ENCODE data around the gene C6orf15. TPM values are rescaled to one million over a fixed set of nuclear protein-coding genes. Genes with fewer than 3 reads are reported as not detected.
A peak's percentile ranks its signal among the peaks of the same experiment; 100 is the strongest.

The C6orf15 gene
- total RNA-seq, 2 donors from 2014 or later, result not detected

- no peak within 1 kb of the TSS for H3K27ac ChIP-seq
- TF ChIP-seq, protein P1, sequence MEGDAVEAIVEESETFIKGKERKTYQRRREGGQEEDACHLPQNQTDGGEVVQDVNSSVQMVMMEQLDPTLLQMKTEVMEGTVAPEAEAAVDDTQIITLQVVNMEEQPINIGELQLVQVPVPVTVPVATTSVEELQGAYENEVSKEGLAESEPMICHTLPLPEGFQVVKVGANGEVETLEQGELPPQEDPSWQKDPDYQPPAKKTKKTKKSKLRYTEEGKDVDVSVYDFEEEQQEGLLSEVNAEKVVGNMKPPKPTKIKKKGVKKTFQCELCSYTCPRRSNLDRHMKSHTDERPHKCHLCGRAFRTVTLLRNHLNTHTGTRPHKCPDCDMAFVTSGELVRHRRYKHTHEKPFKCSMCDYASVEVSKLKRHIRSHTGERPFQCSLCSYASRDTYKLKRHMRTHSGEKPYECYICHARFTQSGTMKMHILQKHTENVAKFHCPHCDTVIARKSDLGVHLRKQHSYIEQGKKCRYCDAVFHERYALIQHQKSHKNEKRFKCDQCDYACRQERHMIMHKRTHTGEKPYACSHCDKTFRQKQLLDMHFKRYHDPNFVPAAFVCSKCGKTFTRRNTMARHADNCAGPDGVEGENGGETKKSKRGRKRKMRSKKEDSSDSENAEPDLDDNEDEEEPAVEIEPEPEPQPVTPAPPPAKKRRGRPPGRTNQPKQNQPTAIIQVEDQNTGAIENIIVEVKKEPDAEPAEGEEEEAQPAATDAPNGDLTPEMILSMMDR (IDR thresholded peaks at IDR 0.05), result no peak
- no peaks in the 10 kb centered on the region for H3K36me3 ChIP-seq
- H3K27me3 ChIP-seq, result no peaks in the 10 kb centered on the region
- intact Hi-C loops (cut with DNase I), result no loop called here
- H3K9me3 ChIP-seq, result no peaks in the 10 kb centered on the region
- peak within 1 kb of the TSS; percentile 65 for H3K4me3 ChIP-seq
- peaks cover 5% of the 10 kb centered on the region for H3K4me1 ChIP-seq
- peak within 1 kb of the TSS; percentile 75 for H3K9ac ChIP-seq (ENCODE audit: low read depth in 2 of 2, low read length in 2 of 2)
- DNase-seq, result no peak
Observed at GRCh38 chr6:31157513-31158139, 45.3 kb upstream of the C6orf15 start, which contains the start of gene CCHCR1. Gene CCHCR1 (minus strand): TSS chr6:31157802. CDS start chr6:31157600, 202 bp downstream.

DNA sequence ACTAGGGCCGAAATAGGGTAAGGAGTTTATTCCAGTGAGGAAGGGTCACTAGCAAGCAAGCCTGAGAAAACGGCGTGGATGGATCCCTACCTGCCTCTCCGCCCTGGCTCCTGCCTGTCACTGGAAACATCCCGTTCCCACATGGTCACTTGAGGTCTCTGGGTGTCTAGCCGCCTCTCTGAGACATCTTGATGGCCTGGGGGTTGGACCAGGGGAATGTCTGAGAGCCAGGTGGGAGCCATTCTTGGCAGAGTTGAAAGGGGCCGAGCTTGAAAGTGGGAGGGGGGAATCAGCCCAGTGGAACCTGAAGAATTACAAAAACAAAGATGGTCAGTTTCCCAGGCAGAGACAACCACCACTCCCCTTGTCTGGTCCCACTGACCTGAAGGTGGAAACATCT, 44.3 kb upstream of the C6orf15 start:
- intact Hi-C loops (cut with DNase I), result no loop called here
- peak overlapping the region in 1 of 2 donors; percentile 70 for H3K9ac ChIP-seq (ENCODE audit: low read depth in 2 of 2, low read length in 2 of 2)
- H3K36me3 ChIP-seq, result no peaks in the 10 kb centered on the region
- no peak overlapping the region for H3K4me3 ChIP-seq
- H3K27ac ChIP-seq, result no peak overlapping the region
- peaks cover 5% of the 10 kb centered on the region for H3K4me1 ChIP-seq
- DNase-seq, result no peak
- H3K9me3 ChIP-seq, result no peaks in the 10 kb centered on the region
- TF ChIP-seq, protein P1 (IDR thresholded peaks at IDR 0.05), result no peak
- no peaks in the 10 kb centered on the region for H3K27me3 ChIP-seq

GRCh38 chr6:31154436-31154835, 42.1 kb upstream of the C6orf15 start:
- TF ChIP-seq, protein P1 (IDR thresholded peaks at IDR 0.05), result no peak
- H3K9me3 ChIP-seq, result no peaks in the 10 kb centered on the region
- H3K36me3 ChIP-seq, result no peaks in the 10 kb centered on the region
- no peak for DNase-seq
- H3K4me1 ChIP-seq, result peaks cover 2% of the 10 kb centered on the region
- intact Hi-C loops (cut with DNase I), result no loop called here
- no peaks in the 10 kb centered on the region for H3K27me3 ChIP-seq
- no peak overlapping the region for H3K4me3 ChIP-seq
- H3K9ac ChIP-seq (ENCODE audit: low read depth in 2 of 2, low read length in 2 of 2), result no peak overlapping the region
- H3K27ac ChIP-seq, result no peak overlapping the region

DNA sequence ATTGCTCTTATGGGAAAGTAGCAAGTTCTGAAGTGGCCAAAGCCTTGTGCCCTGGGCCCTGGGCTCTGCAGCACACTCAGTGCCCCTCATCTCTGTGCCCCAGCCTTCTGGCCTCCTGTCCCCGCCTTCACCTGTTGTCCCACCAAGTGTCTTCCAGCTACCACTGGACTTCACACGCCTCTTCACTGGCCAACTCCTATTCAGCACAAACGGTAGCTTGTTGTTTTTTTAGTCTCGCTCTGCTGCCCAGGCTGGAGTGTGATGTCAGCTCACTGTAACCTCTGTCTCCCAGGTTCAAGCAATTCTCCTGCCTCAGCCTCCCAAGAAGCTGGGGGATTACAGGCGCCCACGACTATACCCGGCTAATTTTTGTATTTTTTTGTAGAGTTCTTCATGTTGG, 40.4 kb upstream of the C6orf15 start:
- Histone ChIP-seq H3K27ac (no peak overlapping the region), H3K4me3 (no peak overlapping the region), H3K9me3 (no peaks in the 10 kb centered on the region), H3K9ac (ENCODE audit: low read depth in 2 of 2, low read length in 2 of 2) (no peak overlapping the region), H3K4me1 (no peaks in the 10 kb centered on the region), H3K27me3 (no peaks in the 10 kb centered on the region), H3K36me3 (no peaks in the 10 kb centered on the region)
- intact Hi-C loops (cut with DNase I), result no loop called here
- no peak for DNase-seq
- TF ChIP-seq, protein P1 (IDR thresholded peaks at IDR 0.05), result no peak

GRCh38 chr6:31149827-31150447, 37.6 kb upstream of the C6orf15 start:
- H3K27me3 ChIP-seq, result no peaks in the 10 kb centered on the region
- DNase-seq, result no peak
- no peaks in the 10 kb centered on the region for H3K9me3 ChIP-seq
- H3K4me3 ChIP-seq, result no peak overlapping the region
- H3K36me3 ChIP-seq, result no peaks in the 10 kb centered on the region
- no peak overlapping the region for H3K27ac ChIP-seq
- H3K4me1 ChIP-seq, result no peaks in the 10 kb centered on the region
- TF ChIP-seq, protein P1 (IDR thresholded peaks at IDR 0.05), result no peak
- H3K9ac ChIP-seq (ENCODE audit: low read depth in 2 of 2, low read length in 2 of 2), result no peak overlapping the region
- intact Hi-C loops (cut with DNase I), result no loop called here

All from colonic mucosa (tissue), 4 donors.